ENCODE measurements around the gene HDGFL2. TPM values are rescaled to one million over a fixed set of nuclear protein-coding genes. Genes with fewer than 3 reads are reported as not detected.
A peak's percentile ranks its signal among the peaks of the same experiment; 100 is the strongest.
"Not testable (repeated sequence)": the region's sequence is repeated elsewhere in the genome, so short reads cannot be mapped to it uniquely, and the experiment has no call there.

The HDGFL2 gene
- total RNA-seq, 2 donors from 2014 or later = 40.8 to 61.8 TPM

DNA sequence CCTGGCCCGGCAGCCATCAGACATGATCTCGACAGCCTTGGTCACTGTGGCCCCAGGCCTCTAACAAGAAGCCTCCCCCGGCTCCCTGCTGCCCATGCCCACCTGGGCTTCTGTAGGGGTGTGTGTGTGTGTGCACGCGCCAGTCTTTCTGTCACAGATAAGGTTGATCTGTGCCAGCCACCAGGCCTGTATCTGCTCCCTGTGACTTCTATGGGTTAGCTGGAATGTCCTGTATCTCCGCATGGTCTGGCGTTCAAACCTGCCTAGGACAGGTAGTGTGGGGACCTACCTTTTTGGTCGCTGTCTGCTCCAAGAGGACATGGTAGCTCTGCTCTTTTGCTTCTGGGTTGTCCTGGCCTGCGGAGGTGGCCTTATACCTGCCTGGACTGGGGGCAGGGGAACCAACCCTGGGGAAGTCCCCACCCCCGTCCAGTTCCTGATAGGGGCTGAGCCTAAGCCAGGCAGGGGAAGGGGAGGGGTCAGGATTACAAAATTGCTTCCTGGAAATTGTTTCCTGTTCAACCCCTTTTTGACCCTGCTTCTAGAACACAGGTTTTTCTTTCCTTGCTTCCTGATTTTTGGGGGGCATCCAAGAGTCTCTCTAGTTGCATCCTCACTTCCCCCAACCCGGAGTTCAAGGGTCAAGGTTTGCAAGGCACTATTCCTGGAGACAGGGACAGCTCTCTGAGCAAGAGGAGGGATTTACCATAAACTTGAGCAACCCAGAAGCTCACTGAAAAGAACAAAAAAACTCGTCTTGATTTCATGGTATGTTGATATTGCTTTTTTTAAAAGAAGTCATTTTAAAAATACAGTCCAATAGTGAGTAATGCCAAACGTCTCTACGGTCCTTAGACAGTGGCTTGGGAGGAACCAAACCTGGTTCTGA is 67.8 kb downstream of the HDGFL2 start, which contains the start of gene LRG1:
LRG1 (minus strand) TSS at position 344 of the 889 bp plus-strand sequence; CDS start at position 321, 23 bp downstream.
- Histone ChIP-seq H3K36me3 (no peaks in the 10 kb centered on the region), H3K27ac (no peak within 1 kb of the TSS), H3K4me3 (no peak within 1 kb of the TSS), H3K27me3 (replicated peaks; ENCODE audit: insufficient read depth) (no peaks in the 10 kb centered on the region), H3K9me3 (no peaks in the 10 kb centered on the region), H3K4me1 (replicated peaks) (no peaks in the 10 kb centered on the region)
- TF ChIP-seq POLR2AphosphoS5 (IDR thresholded peaks at IDR 0.05) (peak; percentile 76), CTCF (IDR thresholded peaks at IDR 0.05) (no peak), POLR2A (IDR thresholded peaks at IDR 0.05) (peak; percentile 91)
- intact Hi-C loops (cut with DNase I) = no loop called here
- WGBS = 64% methylated on average over 14 of the region's 14 CpGs
- peak; percentile 37 for DNase-seq (ENCODE audit: low spot score)

DNA sequence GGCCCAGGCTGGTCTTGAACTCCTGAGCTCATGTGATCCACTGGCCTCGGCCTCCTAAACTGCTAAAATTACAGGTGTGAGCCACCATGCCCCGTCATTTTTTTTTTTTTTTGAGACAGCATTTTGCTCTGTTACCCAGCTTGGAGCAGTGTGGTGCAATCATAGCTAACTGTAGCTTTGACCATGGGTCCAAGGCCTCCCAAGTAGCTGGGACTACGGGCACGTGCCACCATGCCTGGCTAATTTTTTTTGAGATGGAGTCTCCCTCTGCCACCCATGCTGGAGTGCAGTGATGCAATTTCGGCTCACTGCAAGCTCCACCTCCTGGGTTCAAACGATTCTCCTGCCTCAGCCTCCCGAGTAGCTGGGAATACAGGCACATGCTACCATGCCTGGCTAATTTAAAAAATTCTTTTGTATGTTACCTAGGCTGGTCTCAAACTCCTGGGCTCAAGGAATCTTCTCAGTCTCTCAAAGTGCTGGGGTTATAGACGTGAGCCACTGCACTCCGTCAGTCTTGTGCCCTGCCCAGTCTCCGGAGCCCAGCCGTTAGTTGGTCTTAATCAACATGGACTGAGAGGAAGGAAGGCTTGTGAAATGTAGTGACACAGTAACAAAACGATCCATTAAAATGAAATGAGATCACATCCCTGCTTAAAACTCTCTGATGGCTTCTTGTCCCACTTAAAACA is 69.2 kb downstream of the HDGFL2 start:
- Histone ChIP-seq H3K27ac (no peak overlapping the region), H3K9me3 (no peaks in the 10 kb centered on the region), H3K36me3 (no peaks in the 10 kb centered on the region), H3K27me3 (replicated peaks; ENCODE audit: insufficient read depth) (no peaks in the 10 kb centered on the region), H3K4me3 (no peak overlapping the region), H3K4me1 (replicated peaks) (no peaks in the 10 kb centered on the region)
- intact Hi-C loops (cut with DNase I) = no loop called here
- DNase-seq (ENCODE audit: low spot score) = no peak
- TF ChIP-seq POLR2A (IDR thresholded peaks at IDR 0.05) (no peak), CTCF (IDR thresholded peaks at IDR 0.05) (no peak), POLR2AphosphoS5 (IDR thresholded peaks at IDR 0.05) (no peak)
- WGBS = 79% methylated on average over 12 of the region's 12 CpGs

DNA sequence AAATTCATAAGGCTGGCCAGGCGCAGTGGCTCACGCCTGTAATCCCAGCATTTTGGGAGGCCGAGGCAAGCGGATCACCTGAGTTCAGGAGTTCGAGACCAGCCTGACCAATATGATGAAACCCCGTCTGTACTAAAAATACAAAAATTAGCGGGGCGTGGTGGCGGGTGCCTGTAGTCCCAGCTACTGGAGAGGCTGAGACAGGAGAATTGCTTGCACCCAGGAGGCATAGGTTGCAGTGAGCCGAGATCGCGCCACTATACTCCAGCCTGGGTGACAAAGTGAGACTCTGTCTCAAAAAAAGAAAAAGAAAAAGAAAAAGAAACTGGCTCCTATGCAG is 69.7 kb downstream of the HDGFL2 start:
- not testable (repeated sequence) for H3K27me3 ChIP-seq (replicated peaks; ENCODE audit: insufficient read depth)

GRCh38 chr19:4542896-4543841 is 71.1 kb downstream of the HDGFL2 start:
- TF ChIP-seq POLR2A (IDR thresholded peaks at IDR 0.05) (no peak), POLR2AphosphoS5 (IDR thresholded peaks at IDR 0.05) (no peak), CTCF (IDR thresholded peaks at IDR 0.05) (no peak)
- intact Hi-C loops (cut with DNase I) = no loop called here
- no peak for DNase-seq (ENCODE audit: low spot score)
- Histone ChIP-seq H3K27ac (no peak overlapping the region), H3K4me1 (replicated peaks) (no peaks in the 10 kb centered on the region), H3K36me3 (no peaks in the 10 kb centered on the region), H3K27me3 (replicated peaks; ENCODE audit: insufficient read depth) (no peaks in the 10 kb centered on the region), H3K9me3 (no peaks in the 10 kb centered on the region), H3K4me3 (no peak overlapping the region)
- WGBS = 80% methylated on average over 74 of the region's 77 CpGs

More for the DNA sequence above, 69.7 kb downstream of the HDGFL2 start:
- 89% methylated on average over 12 of the region's 12 CpGs for WGBS
- H3K4me1 ChIP-seq (replicated peaks); intact Hi-C loops (cut with DNase I); DNase-seq (ENCODE audit: low spot score); H3K27ac ChIP-seq; H3K4me3 ChIP-seq; H3K36me3 ChIP-seq; H3K9me3 ChIP-seq: not testable (repeated sequence)

Measured in prostate gland (tissue), 2 donors.